WTC11 (cell line): Measurements from ENCODE around the gene ADGRG3. TPM values are rescaled to one million over a fixed set of nuclear protein-coding genes. Genes with fewer than 3 reads are reported as not detected.

Experiments used
- ATAC-seq: fragments of 200-7000 bp; cut with Tn5 transposase; 2 replicates; pipeline ENCODE4 v1.10.0; 2021; ENCODE audit warnings: mild to moderate bottlenecking, moderate library complexity
- CTCF ChIA-PET: fragments of 300-600 bp; sonication (Branson Sonifier 250); formaldehyde crosslinking; loops from one replicate; lab custom pipeline; 2021; ENCODE audit warnings: antibody characterized with exemption; lab: Charles Lee
- POLR2A ChIA-PET: fragments of 350-600 bp; sonication (Branson Sonifier 250); formaldehyde crosslinking; loops from one replicate; lab custom pipeline; 2021; ENCODE audit warnings: antibody characterized with exemption; lab: Charles Lee
- DNase-seq: peaks from one replicate; pipeline ENCODE4 v3.0.0; 2021; ENCODE audit warnings: low spot score
- H3K27ac Mint-ChIP-seq: 2 replicates; pipeline ENCODE4 v1.8.0; 2021; ENCODE audit warnings: mixed read lengths
- H3K27me3 Mint-ChIP-seq: 2 replicates; pipeline ENCODE4 v1.8.0; 2021; ENCODE audit warnings: low read depth, mild to moderate bottlenecking, moderate library complexity, mixed read lengths
- H3K36me3 Mint-ChIP-seq: 2 replicates; pipeline ENCODE4 v1.8.0; 2021; ENCODE audit warnings: mixed read lengths
- H3K4me1 Mint-ChIP-seq: 2 replicates; pipeline ENCODE4 v1.8.0; 2022; ENCODE audit warnings: mixed read lengths
- H3K4me3 Mint-ChIP-seq: 2 replicates; pipeline ENCODE4 v1.8.0; 2021; ENCODE audit warnings: mild to moderate bottlenecking, moderate library complexity, mixed read lengths
- H3K9me3 Mint-ChIP-seq: 2 replicates; pipeline ENCODE4 v1.8.0; 2021; ENCODE audit warnings: mixed read lengths
- CDX4 ChIP-seq: fragments of 250-450 bp; sonication (Bioruptor Pico); IDR thresholded peaks from 2 replicates; pipeline ENCODE4 v1.9.0; 2021; ENCODE audit warnings: moderate library complexity, mild to moderate bottlenecking, inconsistent platforms, borderline replicate concordance
- FOXJ3 ChIP-seq: sonication (generic); formaldehyde crosslinking; IDR thresholded peaks from 2 replicates; pipeline ENCODE4 v1.9.0; 2021; ENCODE audit warnings: missing genetic modification reagents, mild to moderate bottlenecking, borderline replicate concordance
- FOXP4 ChIP-seq: sonication (generic); formaldehyde crosslinking; IDR thresholded peaks from 2 replicates; pipeline ENCODE4 v1.8.0; 2022; ENCODE audit warnings: mild to moderate bottlenecking, missing genetic modification reagents
- HMGA2 ChIP-seq: fragments of 250-450 bp; sonication (Bioruptor Pico); IDR thresholded peaks from 2 replicates; pipeline ENCODE4 v1.4.0; 2021; ENCODE audit warnings: mild to moderate bottlenecking, moderate library complexity
- KAT7 ChIP-seq: sonication (generic); formaldehyde crosslinking; IDR thresholded peaks from 2 replicates; pipeline ENCODE4 v1.8.1; 2023; ENCODE audit warnings: missing genetic modification reagents, mild to moderate bottlenecking, borderline replicate concordance
- NR2C2 ChIP-seq: sonication (generic); formaldehyde crosslinking; IDR thresholded peaks from 2 replicates; pipeline ENCODE4 v1.8.0; 2022; ENCODE audit warnings: mild to moderate bottlenecking, missing genetic modification reagents
- OVOL2 ChIP-seq: fragments of 250-450 bp; sonication (Bioruptor Pico); IDR thresholded peaks from 2 replicates; pipeline ENCODE4 v1.9.0; 2021; ENCODE audit warnings: mild to moderate bottlenecking, borderline replicate concordance
- TCF7 ChIP-seq: sonication (generic); formaldehyde crosslinking; IDR thresholded peaks from 2 replicates; pipeline ENCODE4 v1.8.0; 2022; ENCODE audit warnings: mild to moderate bottlenecking, low read depth, missing genetic modification reagents, moderate library complexity
- ZBTB21 ChIP-seq: sonication (generic); formaldehyde crosslinking; IDR thresholded peaks from 2 replicates; pipeline ENCODE4 v1.8.1; 2023; ENCODE audit warnings: mild to moderate bottlenecking, missing genetic modification reagents, borderline replicate concordance
- ZNF121 ChIP-seq: sonication (generic); formaldehyde crosslinking; IDR thresholded peaks from 2 replicates; pipeline ENCODE4 v1.8.0; 2023; ENCODE audit warnings: missing genetic modification reagents
- ZNF396 ChIP-seq: fragments of 250-450 bp; sonication (Bioruptor Pico); IDR thresholded peaks from 2 replicates; pipeline ENCODE4 v1.8.0; 2021; ENCODE audit warnings: mild to moderate bottlenecking, moderate library complexity, borderline replicate concordance
- ZNF671 ChIP-seq: fragments of 250-450 bp; sonication (Bioruptor Pico); IDR thresholded peaks from 2 replicates; pipeline ENCODE4 v1.8.0; 2021; ENCODE audit warnings: mild to moderate bottlenecking
- total RNA-seq: library from RNA; stranded (reverse); gene quantifications from 3 replicates; pipeline ENCODE4 v1.2.3, GENCODE V29; 2021
- TF ChIP-seq, protein P1 (sequence below): sonication (generic); formaldehyde crosslinking; IDR thresholded peaks from 2 replicates; pipeline ENCODE4 v1.8.1; 2023; ENCODE audit warnings: mild to moderate bottlenecking, missing genetic modification reagents, moderate library complexity
- TF ChIP-seq, protein P2 (sequence below): sonication (generic); formaldehyde crosslinking; IDR thresholded peaks from 2 replicates; pipeline ENCODE4 v1.8.1; 2023; ENCODE audit warnings: mild to moderate bottlenecking, moderate library complexity, missing genetic modification reagents
- TF ChIP-seq, protein P3 (sequence below): sonication (generic); formaldehyde crosslinking; conservative IDR thresholded peaks from 2 replicates; pipeline ENCODE4 v1.8.1; 2022; ENCODE audit warnings: mild to moderate bottlenecking, missing genetic modification reagents
- TF ChIP-seq, protein P4 (sequence below): sonication (generic); formaldehyde crosslinking; conservative IDR thresholded peaks from 2 replicates; pipeline ENCODE4 v1.8.1; 2023; ENCODE audit warnings: mild to moderate bottlenecking, low read depth, missing genetic modification reagents, moderate library complexity
- TF ChIP-seq, protein P5 (sequence below): sonication (generic); formaldehyde crosslinking; IDR thresholded peaks from 2 replicates; pipeline ENCODE4 v1.8.0; 2023; ENCODE audit warnings: missing genetic modification reagents, mild to moderate bottlenecking, borderline replicate concordance
- TF ChIP-seq, protein P6 (sequence below): sonication (generic); formaldehyde crosslinking; IDR thresholded peaks from 2 replicates; pipeline ENCODE4 v1.8.1; 2023; ENCODE audit warnings: mild to moderate bottlenecking, missing genetic modification reagents

Gene ADGRG3
- total RNA-seq, 1 experiment from 2014 or later = 0.44 TPM

GRCh38 chr16:57704905-57705852 lies 37.1 kb downstream of the ADGRG3 start:
- TF ChIP-seq HMGA2 (CRISPR knock-in tag) (no peak), OVOL2 (CRISPR knock-in tag) (no peak), CDX4 (no peak), ZNF671 (CRISPR knock-in tag) (no peak), ZNF121 (CRISPR knock-in tag) (no peak), NR2C2 (no peak), FOXP4 (CRISPR knock-in tag) (no peak), ZBTB21 (CRISPR knock-in tag) (no peak), KAT7 (CRISPR knock-in tag) (no peak)
- TF ChIP-seq, protein P1, sequence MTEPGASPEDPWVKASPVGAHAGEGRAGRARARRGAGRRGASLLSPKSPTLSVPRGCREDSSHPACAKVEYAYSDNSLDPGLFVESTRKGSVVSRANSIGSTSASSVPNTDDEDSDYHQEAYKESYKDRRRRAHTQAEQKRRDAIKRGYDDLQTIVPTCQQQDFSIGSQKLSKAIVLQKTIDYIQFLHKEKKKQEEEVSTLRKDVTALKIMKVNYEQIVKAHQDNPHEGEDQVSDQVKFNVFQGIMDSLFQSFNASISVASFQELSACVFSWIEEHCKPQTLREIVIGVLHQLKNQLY (CRISPR knock-in tag) = no peak
- TF ChIP-seq, protein P2, sequence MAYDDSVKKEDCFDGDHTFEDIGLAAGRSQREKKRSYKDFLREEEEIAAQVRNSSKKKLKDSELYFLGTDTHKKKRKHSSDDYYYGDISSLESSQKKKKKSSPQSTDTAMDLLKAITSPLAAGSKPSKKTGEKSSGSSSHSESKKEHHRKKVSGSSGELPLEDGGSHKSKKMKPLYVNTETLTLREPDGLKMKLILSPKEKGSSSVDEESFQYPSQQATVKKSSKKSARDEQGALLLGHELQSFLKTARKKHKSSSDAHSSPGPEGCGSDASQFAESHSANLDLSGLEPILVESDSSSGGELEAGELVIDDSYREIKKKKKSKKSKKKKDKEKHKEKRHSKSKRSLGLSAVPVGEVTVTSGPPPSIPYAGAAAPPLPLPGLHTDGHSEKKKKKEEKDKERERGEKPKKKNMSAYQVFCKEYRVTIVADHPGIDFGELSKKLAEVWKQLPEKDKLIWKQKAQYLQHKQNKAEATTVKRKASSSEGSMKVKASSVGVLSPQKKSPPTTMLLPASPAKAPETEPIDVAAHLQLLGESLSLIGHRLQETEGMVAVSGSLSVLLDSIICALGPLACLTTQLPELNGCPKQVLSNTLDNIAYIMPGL (CRISPR knock-in tag) = no peak
- TF ChIP-seq, protein P3, sequence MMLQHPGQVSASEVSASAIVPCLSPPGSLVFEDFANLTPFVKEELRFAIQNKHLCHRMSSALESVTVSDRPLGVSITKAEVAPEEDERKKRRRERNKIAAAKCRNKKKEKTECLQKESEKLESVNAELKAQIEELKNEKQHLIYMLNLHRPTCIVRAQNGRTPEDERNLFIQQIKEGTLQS = no peak
- Mint-ChIP-seq H3K9me3 (peaks cover 7% of the 10 kb centered on the region; the same call in 1 of the 2 replicates), H3K36me3 (no peaks in the 10 kb centered on the region), H3K4me3 (no peak overlapping the region), H3K27me3 (no peaks in the 10 kb centered on the region; the same call in 1 of the 2 replicates), H3K27ac (no peak overlapping the region), H3K4me1 (peaks cover 5% of the 10 kb centered on the region; the same call in 1 of the 2 replicates)
- ChIA-PET POLR2A (no interaction called here), CTCF (interaction anchor here (1.6 to 1.9 kb wide), 2 partner anchors 52 to 129 kb away, joined by 3 to 6 read pairs; no protein-coding TSS in a partner anchor)
- DNase-seq = no peak
- no peak for ATAC-seq

- Mint-ChIP-seq H3K27ac (no peak overlapping the region), H3K9me3 (peaks cover 7% of the 10 kb centered on the region; the same call in 1 of the 2 replicates), H3K4me3 (no peak overlapping the region), H3K36me3 (no peaks in the 10 kb centered on the region), H3K4me1 (peaks cover 5% of the 10 kb centered on the region; the same call in 1 of the 2 replicates), H3K27me3 (no peaks in the 10 kb centered on the region; the same call in 1 of the 2 replicates)
- ATAC-seq = no peak
- POLR2A ChIA-PET = no interaction called here
- no peak for DNase-seq
- CTCF ChIA-PET = no interaction called here
- TF ChIP-seq ZNF396 (CRISPR knock-in tag) (no peak), FOXJ3 (CRISPR knock-in tag) (no peak), TCF7 (CRISPR knock-in tag) (no peak)
- TF ChIP-seq, protein P4, sequence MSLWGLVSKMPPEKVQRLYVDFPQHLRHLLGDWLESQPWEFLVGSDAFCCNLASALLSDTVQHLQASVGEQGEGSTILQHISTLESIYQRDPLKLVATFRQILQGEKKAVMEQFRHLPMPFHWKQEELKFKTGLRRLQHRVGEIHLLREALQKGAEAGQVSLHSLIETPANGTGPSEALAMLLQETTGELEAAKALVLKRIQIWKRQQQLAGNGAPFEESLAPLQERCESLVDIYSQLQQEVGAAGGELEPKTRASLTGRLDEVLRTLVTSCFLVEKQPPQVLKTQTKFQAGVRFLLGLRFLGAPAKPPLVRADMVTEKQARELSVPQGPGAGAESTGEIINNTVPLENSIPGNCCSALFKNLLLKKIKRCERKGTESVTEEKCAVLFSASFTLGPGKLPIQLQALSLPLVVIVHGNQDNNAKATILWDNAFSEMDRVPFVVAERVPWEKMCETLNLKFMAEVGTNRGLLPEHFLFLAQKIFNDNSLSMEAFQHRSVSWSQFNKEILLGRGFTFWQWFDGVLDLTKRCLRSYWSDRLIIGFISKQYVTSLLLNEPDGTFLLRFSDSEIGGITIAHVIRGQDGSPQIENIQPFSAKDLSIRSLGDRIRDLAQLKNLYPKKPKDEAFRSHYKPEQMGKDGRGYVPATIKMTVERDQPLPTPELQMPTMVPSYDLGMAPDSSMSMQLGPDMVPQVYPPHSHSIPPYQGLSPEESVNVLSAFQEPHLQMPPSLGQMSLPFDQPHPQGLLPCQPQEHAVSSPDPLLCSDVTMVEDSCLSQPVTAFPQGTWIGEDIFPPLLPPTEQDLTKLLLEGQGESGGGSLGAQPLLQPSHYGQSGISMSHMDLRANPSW (CRISPR knock-in tag) = no peak
- TF ChIP-seq, protein P5, sequence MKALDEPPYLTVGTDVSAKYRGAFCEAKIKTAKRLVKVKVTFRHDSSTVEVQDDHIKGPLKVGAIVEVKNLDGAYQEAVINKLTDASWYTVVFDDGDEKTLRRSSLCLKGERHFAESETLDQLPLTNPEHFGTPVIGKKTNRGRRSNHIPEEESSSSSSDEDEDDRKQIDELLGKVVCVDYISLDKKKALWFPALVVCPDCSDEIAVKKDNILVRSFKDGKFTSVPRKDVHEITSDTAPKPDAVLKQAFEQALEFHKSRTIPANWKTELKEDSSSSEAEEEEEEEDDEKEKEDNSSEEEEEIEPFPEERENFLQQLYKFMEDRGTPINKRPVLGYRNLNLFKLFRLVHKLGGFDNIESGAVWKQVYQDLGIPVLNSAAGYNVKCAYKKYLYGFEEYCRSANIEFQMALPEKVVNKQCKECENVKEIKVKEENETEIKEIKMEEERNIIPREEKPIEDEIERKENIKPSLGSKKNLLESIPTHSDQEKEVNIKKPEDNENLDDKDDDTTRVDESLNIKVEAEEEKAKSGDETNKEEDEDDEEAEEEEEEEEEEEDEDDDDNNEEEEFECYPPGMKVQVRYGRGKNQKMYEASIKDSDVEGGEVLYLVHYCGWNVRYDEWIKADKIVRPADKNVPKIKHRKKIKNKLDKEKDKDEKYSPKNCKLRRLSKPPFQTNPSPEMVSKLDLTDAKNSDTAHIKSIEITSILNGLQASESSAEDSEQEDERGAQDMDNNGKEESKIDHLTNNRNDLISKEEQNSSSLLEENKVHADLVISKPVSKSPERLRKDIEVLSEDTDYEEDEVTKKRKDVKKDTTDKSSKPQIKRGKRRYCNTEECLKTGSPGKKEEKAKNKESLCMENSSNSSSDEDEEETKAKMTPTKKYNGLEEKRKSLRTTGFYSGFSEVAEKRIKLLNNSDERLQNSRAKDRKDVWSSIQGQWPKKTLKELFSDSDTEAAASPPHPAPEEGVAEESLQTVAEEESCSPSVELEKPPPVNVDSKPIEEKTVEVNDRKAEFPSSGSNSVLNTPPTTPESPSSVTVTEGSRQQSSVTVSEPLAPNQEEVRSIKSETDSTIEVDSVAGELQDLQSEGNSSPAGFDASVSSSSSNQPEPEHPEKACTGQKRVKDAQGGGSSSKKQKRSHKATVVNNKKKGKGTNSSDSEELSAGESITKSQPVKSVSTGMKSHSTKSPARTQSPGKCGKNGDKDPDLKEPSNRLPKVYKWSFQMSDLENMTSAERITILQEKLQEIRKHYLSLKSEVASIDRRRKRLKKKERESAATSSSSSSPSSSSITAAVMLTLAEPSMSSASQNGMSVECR (CRISPR knock-in tag) = no peak
- TF ChIP-seq, protein P6, sequence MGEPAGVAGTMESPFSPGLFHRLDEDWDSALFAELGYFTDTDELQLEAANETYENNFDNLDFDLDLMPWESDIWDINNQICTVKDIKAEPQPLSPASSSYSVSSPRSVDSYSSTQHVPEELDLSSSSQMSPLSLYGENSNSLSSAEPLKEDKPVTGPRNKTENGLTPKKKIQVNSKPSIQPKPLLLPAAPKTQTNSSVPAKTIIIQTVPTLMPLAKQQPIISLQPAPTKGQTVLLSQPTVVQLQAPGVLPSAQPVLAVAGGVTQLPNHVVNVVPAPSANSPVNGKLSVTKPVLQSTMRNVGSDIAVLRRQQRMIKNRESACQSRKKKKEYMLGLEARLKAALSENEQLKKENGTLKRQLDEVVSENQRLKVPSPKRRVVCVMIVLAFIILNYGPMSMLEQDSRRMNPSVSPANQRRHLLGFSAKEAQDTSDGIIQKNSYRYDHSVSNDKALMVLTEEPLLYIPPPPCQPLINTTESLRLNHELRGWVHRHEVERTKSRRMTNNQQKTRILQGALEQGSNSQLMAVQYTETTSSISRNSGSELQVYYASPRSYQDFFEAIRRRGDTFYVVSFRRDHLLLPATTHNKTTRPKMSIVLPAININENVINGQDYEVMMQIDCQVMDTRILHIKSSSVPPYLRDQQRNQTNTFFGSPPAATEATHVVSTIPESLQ (CRISPR knock-in tag) = no peak
These were observed 38.6 kb downstream of the ADGRG3 start for GRCh38 chr16:57706717-57707116.
